ENCODE results near the gene FEN1.

Gene FEN1

GRCh38 chr11:61773809-61774208 is 18.9 kb upstream of the FEN1 start:
- in situ Hi-C loops (cut with MboI; ENCODE audit: low pct_unique_long_range_greater_than_20kb, low sequenced_read_pairs): no loop called here
- no peak for DNase-seq

DNA sequence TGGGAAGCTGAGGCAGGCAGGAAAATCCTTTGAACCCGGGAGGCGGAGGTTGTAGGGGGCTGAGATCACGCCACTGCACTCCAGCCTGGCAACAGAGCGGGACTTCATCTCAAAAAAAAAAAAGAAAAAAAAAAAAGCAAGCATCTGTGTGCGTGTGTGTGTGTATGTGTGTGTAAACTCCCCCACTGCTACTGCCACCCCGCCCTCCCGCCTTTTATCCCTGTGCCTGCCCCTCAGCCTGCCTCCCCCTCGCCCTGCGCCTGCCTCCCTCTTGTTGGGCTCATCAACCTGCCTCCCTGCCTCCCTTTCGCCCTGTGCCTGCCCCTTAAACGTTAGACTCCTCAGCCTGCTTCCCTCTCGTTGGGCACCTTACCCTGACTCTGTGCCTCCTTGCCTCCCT is 18.3 kb upstream of the FEN1 start:
- in situ Hi-C loops (cut with MboI; ENCODE audit: low pct_unique_long_range_greater_than_20kb, low sequenced_read_pairs): no loop called here

GRCh38 chr11:61775106-61775505 is 17.6 kb upstream of the FEN1 start:
- in situ Hi-C loops (cut with MboI; ENCODE audit: low pct_unique_long_range_greater_than_20kb, low sequenced_read_pairs): no loop called here
- no peak for DNase-seq

More for the DNA sequence above, 18.3 kb upstream of the FEN1 start:
- DNase-seq: no peak

DNA sequence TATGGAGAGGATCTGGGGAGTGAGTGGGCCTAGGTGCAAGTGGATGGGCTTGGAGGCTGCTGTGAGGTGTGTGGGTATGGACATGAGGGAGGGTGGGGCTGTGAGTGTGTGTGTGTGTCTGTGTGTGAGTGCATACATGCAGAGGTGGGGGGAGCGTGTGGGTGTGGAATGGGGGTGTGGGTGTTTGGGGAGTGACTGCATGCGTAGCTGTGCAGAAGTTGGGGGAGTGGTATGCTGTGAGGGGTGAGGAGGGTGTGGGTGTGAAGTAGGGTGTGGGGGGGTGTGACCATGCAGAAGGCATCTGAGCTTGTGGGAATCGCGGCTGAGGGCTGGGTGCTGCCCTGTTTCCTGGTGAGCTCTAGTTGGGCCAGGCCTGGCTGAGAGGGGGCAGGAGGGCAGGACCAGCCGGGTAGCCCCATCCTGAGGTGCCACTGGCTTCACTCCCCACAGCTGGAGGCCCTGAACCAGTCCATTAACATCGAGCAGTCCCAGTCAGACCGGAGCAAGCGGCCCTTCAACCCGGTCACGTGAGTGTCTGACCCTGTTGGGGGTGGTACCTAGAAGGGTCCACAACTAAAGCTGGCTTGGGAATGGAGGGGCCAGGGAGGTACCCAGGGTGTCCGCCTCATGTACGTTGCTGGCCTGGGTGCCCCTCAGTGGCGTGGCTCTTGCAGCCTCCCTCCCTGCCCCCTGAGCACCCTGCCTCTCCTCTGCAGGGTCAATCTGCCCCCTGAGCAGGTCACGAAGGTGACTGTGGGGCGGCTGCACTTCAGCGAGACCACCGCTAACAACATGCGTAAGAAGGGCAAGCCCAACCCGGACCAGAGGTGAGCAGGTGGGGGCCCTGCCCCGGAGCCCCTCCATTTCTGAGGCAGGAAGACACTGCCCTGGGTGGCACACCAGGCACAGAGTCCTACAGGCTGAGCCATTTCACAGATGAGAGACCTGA is 16.8 kb upstream of the FEN1 start:
- in situ Hi-C loops (cut with MboI; ENCODE audit: low pct_unique_long_range_greater_than_20kb, low sequenced_read_pairs): no loop called here
- no peak for DNase-seq

DNA sequence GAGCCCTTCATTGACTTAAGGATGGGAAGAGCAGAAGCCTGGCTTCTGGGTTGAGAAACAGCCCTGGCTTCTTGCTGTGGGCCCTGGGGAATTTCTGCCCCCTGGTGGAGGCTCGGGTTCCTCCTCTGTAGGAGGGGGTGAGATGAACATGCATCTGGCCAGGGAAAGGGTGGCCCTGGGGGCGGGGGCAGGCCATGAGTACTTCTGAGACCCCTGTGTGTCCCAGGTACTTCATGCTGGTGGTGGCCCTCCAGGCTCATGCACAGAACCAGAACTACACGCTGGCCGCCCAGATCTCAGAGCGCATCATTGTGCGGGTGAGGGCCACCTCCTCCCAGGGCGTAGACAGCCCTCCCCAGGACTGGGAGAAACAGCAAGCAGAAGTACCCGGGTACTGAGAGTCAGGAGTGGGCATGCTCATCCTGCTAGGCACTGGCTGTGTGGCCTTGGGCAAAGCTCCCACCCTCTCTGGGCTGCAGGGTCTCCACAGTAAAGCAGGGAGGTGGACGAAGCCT is 16.1 kb upstream of the FEN1 start:
- DNase-seq: peak; percentile 76
- in situ Hi-C loops (cut with MboI; ENCODE audit: low pct_unique_long_range_greater_than_20kb, low sequenced_read_pairs): no loop called here

- no peak for DNase-seq
- in situ Hi-C loops (cut with MboI; ENCODE audit: low pct_unique_long_range_greater_than_20kb, low sequenced_read_pairs): no loop called here
Measured at GRCh38 chr11:61777234-61778090, 15.2 kb upstream of the FEN1 start.

GRCh38 chr11:61778357-61778886 is 14.3 kb upstream of the FEN1 start:
- in situ Hi-C loops (cut with MboI; ENCODE audit: low pct_unique_long_range_greater_than_20kb, low sequenced_read_pairs): no loop called here
- DNase-seq: no peak

DNA sequence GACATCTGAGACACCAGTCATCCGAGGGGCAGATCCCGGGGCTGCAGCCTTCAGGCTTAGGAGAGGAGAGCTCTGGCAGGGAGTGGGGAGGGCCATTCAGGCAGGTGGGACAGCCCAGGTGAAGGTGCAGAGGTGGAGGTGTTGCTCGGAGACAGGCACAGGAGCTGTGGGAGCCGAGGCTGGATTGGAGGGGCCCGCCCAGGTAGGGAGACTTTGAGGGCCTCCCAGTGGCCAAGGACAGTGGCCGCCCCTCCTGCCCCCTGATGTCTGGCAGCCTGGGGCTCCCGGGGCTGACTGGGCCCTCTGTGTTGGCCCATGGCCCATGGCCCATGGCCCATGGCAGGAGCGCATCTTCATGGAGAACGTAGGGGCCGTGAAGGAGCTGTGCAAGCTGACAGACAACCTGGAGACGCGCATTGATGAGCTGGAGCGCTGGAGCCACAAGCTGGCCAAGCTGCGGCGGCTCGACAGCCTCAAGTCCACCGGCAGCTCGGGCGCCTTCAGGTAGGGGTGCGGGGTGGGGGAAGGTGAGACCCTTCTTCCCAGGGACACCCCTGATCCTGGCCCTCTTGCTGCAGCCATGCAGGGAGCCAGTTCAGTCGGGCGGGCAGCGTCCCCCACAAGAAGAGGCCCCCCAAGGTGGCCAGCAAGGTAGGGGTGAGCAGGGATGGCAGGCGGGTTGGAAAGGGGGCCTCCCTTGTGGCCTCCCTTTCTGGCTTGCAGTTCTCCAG is 13.6 kb upstream of the FEN1 start:
- no peak for DNase-seq
- in situ Hi-C loops (cut with MboI; ENCODE audit: low pct_unique_long_range_greater_than_20kb, low sequenced_read_pairs): no loop called here

DNA sequence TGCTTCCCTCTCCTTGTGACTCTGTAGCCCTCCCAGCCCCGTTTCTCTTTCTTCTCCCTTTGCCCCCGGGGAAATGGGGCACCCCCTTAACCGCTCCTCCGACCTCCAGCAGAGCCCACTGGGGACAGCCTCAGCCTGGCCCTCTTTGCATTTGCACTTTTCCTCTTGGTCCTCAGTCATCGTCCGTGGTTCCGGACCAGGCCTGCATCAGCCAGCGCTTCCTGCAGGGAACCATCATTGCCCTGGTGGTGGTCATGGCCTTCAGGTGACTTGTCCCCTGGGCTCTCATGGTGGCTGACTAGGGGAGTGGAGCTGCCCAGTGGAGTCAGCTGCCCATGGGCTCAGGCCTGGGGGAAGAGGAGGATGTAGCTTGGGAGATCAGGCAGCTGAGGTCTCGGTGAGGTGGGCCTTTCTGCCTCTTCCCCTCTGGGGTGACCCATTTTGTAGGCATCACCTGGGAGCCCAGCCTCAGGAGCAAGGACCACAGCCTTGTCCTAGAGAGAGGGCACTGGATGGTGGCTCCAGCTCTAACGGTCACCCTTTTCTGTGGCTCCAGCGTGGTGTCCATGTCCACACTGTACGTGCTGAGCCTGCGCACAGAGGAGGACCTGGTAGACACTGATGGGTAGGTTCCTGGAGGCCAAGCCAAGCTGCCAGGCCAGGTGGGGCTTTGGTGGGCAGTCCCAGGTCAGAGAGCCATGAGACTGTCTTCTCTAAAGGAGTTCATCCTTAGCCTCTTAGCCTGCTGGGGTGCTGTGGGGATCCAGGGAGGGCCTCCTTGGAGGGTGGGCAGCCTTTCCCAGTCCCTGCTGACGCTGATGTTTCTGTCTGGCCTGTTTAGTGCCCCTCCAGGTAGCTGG is 12.8 kb upstream of the FEN1 start:
- no peak for DNase-seq

GRCh38 chr11:61780581-61781162 is 12.0 kb upstream of the FEN1 start:
- DNase-seq: no peak
- in situ Hi-C loops (cut with MboI; ENCODE audit: low pct_unique_long_range_greater_than_20kb, low sequenced_read_pairs): no loop called here

More for the DNA sequence above, 12.8 kb upstream of the FEN1 start:
- in situ Hi-C loops (cut with MboI; ENCODE audit: low pct_unique_long_range_greater_than_20kb, low sequenced_read_pairs): no loop called here

- in situ Hi-C loops (cut with MboI; ENCODE audit: low pct_unique_long_range_greater_than_20kb, low sequenced_read_pairs): no loop called here
- no peak for DNase-seq
Measured at GRCh38 chr11:61781585-61781984, 11.1 kb upstream of the FEN1 start.

GRCh38 chr11:61782299-61782698 is 10.4 kb upstream of the FEN1 start:
- in situ Hi-C loops (cut with MboI; ENCODE audit: low pct_unique_long_range_greater_than_20kb, low sequenced_read_pairs): no loop called here
- no peak for DNase-seq

GRCh38 chr11:61782841-61783240 is 9.9 kb upstream of the FEN1 start:
- DNase-seq: no peak
- in situ Hi-C loops (cut with MboI; ENCODE audit: low pct_unique_long_range_greater_than_20kb, low sequenced_read_pairs): no loop called here

DNA sequence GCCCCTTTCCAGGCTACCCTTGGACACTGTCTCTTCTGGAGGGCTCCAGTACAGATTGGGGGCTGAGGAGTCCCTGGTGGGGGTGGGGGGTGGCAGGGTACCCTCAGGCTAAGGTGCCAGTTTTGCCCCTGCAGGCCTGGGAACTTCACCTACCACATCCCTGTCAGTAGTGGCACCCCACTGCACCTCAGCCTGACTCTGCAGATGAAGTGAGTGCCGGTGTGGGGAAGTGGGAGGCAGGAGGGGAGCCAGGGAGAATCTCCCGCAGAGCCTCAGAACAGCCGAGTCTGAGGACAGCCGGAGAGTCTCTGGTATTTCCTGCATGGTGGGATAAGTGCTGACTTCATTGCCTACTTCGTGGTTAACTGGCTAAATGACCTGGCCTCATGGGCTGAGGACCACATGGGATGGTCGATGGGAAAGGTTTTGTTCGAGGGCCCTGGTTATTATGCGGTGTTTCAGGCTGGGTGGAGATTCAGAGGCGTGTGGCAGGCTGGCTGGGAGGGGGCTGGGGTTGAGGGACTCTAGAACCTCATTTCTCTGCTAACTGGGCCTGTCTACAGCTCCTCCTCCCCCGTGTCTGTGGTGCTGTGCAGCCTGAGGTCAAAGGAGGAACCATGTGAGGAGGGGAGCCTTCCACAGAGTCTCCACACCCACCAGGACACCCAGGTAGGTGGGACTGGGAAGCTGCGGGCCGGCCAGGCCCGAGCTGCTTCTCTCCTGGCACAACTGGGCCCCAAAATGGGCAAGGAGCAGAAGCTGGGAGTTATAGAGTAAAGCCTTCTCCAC is 8.8 kb upstream of the FEN1 start:
- in situ Hi-C loops (cut with MboI; ENCODE audit: low pct_unique_long_range_greater_than_20kb, low sequenced_read_pairs): no loop called here

GRCh38 chr11:61784506-61784805 is 8.3 kb upstream of the FEN1 start:
- no peak for DNase-seq
- in situ Hi-C loops (cut with MboI; ENCODE audit: low pct_unique_long_range_greater_than_20kb, low sequenced_read_pairs): no loop called here

More for the DNA sequence above, 8.8 kb upstream of the FEN1 start:
- DNase-seq: no peak

DNA sequence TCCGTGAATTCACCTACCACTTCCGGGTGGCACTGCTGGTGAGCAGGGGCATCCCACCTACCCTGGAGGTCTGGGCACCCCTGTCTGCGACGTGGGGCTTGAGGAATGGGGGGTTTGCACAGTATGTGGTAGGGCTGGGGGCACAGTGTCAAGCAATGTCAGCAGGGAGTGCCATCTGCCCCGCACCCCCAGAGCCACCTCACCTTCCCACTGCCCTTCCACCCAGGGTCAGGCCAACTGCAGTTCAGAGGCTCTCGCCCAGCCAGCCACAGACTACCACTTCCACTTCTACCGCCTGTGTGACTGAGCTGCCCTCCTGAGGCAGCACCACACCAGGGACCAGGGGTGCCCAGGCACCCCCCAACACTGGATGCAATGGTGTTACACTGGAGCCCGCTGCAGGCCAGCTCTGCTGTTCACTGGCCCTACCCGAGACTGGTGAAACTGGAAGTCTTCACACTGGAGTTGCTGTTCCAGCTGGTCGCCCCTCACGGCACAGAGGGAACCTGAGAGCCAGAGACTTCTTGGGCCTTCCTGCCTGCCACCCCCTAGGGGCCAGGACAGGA is 6.8 kb upstream of the FEN1 start:
- no peak for DNase-seq
- in situ Hi-C loops (cut with MboI; ENCODE audit: low pct_unique_long_range_greater_than_20kb, low sequenced_read_pairs): no loop called here

DNA sequence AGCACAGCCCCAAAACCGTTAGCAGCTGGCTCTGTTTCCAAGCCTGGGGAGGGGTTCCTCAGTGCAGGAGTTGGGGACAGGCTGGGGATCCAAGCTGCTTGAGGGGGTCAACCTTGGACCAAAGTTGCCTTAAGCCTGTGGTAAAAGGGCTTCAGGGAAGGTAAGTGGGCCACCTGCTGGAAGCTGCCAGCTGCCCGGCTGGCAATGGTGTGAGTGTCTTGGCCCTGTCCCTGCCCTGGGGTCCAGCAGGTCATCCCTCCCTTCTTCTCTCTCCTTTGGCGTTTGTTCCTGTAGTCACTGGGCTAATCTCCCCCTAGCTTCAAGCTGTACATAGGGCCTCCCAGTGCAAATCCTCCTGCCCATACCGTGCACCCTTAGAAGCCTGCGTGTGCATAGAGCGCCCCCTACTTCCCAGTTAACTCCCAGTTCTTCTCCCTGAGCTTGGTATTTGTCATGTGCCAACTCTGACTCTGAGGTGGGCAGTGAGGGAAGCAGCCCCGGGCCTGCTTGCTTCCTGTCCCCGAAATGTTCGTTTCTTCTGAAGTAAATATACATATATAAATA is 4.7 kb upstream of the FEN1 start:
- DNase-seq: peak; percentile 66
- in situ Hi-C loops (cut with MboI; ENCODE audit: low pct_unique_long_range_greater_than_20kb, low sequenced_read_pairs): no loop called here

All from KBM-7 (cell line).